ENCODE measurements around the gene SNRNP25.

DNA sequence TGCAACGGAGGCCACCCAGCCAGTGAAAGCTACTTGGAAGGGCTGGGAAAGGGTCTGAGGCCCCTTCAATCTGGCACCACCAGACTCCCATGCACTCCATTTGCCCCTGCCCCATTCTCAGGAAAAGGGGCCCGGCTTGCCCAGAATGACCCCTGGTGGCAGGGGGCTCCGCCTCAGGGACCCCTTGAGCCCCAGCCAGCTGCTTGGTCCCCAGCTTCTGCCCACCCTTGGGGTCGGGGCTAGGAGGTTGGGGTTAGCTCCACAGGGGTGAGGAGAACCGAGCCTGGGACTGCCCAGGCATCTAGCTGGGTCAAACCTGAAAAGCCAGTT lies 17.5 kb downstream of the SNRNP25 start:
- TF ChIP-seq ZNF274 (IDR thresholded peaks at IDR 0.05; ENCODE audit: low read depth, low read length) (no peak), YY1 (IDR thresholded peaks at IDR 0.05; ENCODE audit: insufficient read depth, insufficient read length) (no peak)
